Measurements from ENCODE around the gene ABI2. TPM values are rescaled to one million over a fixed set of nuclear protein-coding genes. Genes with fewer than 3 reads are reported as not detected.

ABI2 gene
- total and polyA plus RNA-seq, 2 of the 4 experiments (the other 2 are of a cell fraction), result 35.7 to 54.0 TPM

DNA sequence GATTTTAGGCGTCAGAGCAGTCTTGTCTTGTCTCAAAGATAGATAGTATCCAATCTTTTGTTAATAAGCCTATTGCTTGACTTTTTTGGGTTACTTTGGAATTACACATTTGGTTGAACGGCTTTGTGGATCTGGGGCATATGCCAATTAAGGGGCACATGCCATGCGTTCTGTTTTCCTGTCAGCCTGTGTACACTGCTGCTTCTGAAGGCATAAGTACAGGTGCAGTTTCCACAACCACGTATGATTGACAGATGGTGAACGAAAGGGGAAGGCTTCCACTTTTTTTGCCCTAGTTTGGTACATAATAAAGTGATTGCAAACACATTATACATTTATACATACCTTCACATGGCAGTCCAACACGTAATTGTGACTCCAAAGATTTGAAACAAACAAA, 104.6 kb downstream of the ABI2 start:
- no peak overlapping the region for H2BK20ac ChIP-seq (ENCODE audit: low read depth, low read length)
- H2BK15ac ChIP-seq (ENCODE audit: low read depth, low read length), result no peak overlapping the region
- no peak overlapping the region for H3K4me3 ChIP-seq (ENCODE audit: insufficient read depth, low read depth, low read length)
- no peak overlapping the region for H3K4me2 ChIP-seq (ENCODE audit: low read depth, low read length)
- no peak overlapping the region for H2BK120ac ChIP-seq (ENCODE audit: low read depth, low read length)
- H4K8ac ChIP-seq (ENCODE audit: low read depth in 2 of 2, low read length in 2 of 2), result no peak overlapping the region
- ChIA-PET POLR2A (ENCODE audit: unreplicated experiment) (no interaction called here), CTCF (interaction anchor here (0.6 to 0.7 kb wide), 2 partner anchors 146 to 381 kb away, joined by 3 read pairs; no protein-coding TSS in a partner anchor)
- no peak overlapping the region for H3K27ac ChIP-seq (ENCODE audit: insufficient read depth, low read length)
- H3K79me1 ChIP-seq (ENCODE audit: low read depth in 1 of 2, low read length in 2 of 2), result peaks cover 12 to 28% of the 10 kb centered on the region in 2 experiments
- H3K56ac ChIP-seq (ENCODE audit: extremely low read depth, insufficient read depth, low read length), result no peak overlapping the region
- no TSS peak for BruUV-seq (replicated peaks)
- H3K14ac ChIP-seq (replicated peaks; ENCODE audit: low read depth, low read length), result no peak overlapping the region
- in situ Hi-C loops (cut with MboI; ENCODE audit: low sequenced_read_pairs) (no loop called here), dilution Hi-C loops (cut with HindIII; ENCODE audit: low sequenced_read_pairs, unreplicated experiment) (no loop called here), intact Hi-C loops (cut with micrococcal nuclease) (no loop called here)
- no peaks in the 10 kb centered on the region for H3K9me3 ChIP-seq (ENCODE audit: control insufficient read depth, insufficient read depth, low read length)
- no peak overlapping the region for H3K23ac ChIP-seq (ENCODE audit: low read depth, low read length)
- no peak overlapping the region for H2BK5ac ChIP-seq (ENCODE audit: low read depth, low read length, poor library complexity, severe bottlenecking)
- H2AFZ ChIP-seq (replicated peaks; ENCODE audit: low read length, poor library complexity), result no peak overlapping the region
- H2AK5ac ChIP-seq (ENCODE audit: low read depth, low read length), result no peak overlapping the region
- peaks cover 7% of the 10 kb centered on the region for H3K36me3 ChIP-seq (ENCODE audit: control insufficient read depth, insufficient read depth, low read length)
- DNase-seq (no peak), ATAC-seq (ENCODE audit: low read depth) (no peak)
- no peak overlapping the region for H3K9ac ChIP-seq (ENCODE audit: low read depth, low read length)
- H2AK9ac ChIP-seq (replicated peaks; ENCODE audit: low read depth, low read length, poor library complexity), result no peak overlapping the region
- H4K20me1 ChIP-seq (ENCODE audit: insufficient read depth, low read length), result no peaks in the 10 kb centered on the region; the same call in 1 of the 2 replicates
- TF ChIP-seq SMC3 (IDR thresholded peaks at IDR 0.05; ENCODE audit: low read depth, low read length), result no peak
- no peak for TF ChIP-seq NFE2L2 (IDR thresholded peaks at IDR 0.05; ENCODE audit: low read depth, low read length)
- no peak for TF ChIP-seq MAZ (IDR thresholded peaks at IDR 0.05; ENCODE audit: borderline replicate concordance, low read depth, low read length)
- TF ChIP-seq MXI1 (IDR thresholded peaks at IDR 0.05; ENCODE audit: borderline replicate concordance, low read depth, low read length), result no peak
- no peak for TF ChIP-seq MAFK (IDR thresholded peaks at IDR 0.05; ENCODE audit: low read depth, low read length)
- TF ChIP-seq CHD1 (IDR thresholded peaks at IDR 0.05; ENCODE audit: low read depth, low read length), result no peak
- no peak for TF ChIP-seq CTCF (conservative IDR thresholded peaks at IDR 0.05; ENCODE audit: low read depth, low read length)
- TF ChIP-seq CEBPB (IDR thresholded peaks at IDR 0.05; ENCODE audit: low read depth, low read length), result no peak
- WGBS, 2 experiments (ENCODE audit: extremely low coverage in 2 of 2, insufficient read length in 1 of 2), result 100% methylated on average over 2 of the region's 6 CpGs; no CpG with 5 or more reads in 1 of the 2 experiments
- no peak overlapping the region for H4K91ac ChIP-seq (ENCODE audit: insufficient read depth, low read depth, low read length)
- H3K27me3 ChIP-seq (ENCODE audit: control insufficient read depth, insufficient read depth, low read length), result no peaks in the 10 kb centered on the region
- no peak overlapping the region for H3K4ac ChIP-seq (ENCODE audit: low read depth, low read length)
- no peak overlapping the region for H3K18ac ChIP-seq (ENCODE audit: low read depth, low read length)
- peaks cover 7% of the 10 kb centered on the region; the same call in 1 of the 2 replicates for H3K9me1 ChIP-seq (ENCODE audit: insufficient read depth, low read length)
- H3K4me1 ChIP-seq (ENCODE audit: control insufficient read depth, insufficient read depth, low read length), result no peaks in the 10 kb centered on the region
- no peak overlapping the region for H4K5ac ChIP-seq (ENCODE audit: low read depth, low read length)
